Measurements from ENCODE around the gene CASK.

DNA sequence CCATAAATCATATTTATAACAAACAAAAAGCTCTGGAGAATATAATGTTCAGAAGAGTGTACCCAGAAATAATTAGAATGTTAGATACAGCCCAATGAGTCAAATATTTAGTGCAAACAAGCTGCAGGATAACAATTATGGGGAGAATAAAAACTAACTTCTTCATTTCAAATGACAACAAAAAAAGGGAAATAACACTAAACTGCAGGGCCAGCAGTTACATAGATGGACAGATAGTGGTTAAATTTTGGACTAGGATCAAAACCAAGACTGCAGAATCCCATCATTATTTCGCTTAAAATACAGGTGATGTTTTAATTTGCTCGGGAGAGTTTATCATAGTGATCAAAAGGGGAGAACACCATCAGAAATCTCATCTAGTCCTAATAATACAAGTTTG, 235.2 kb downstream of the CASK start:
- TF ChIP-seq, protein P1, sequence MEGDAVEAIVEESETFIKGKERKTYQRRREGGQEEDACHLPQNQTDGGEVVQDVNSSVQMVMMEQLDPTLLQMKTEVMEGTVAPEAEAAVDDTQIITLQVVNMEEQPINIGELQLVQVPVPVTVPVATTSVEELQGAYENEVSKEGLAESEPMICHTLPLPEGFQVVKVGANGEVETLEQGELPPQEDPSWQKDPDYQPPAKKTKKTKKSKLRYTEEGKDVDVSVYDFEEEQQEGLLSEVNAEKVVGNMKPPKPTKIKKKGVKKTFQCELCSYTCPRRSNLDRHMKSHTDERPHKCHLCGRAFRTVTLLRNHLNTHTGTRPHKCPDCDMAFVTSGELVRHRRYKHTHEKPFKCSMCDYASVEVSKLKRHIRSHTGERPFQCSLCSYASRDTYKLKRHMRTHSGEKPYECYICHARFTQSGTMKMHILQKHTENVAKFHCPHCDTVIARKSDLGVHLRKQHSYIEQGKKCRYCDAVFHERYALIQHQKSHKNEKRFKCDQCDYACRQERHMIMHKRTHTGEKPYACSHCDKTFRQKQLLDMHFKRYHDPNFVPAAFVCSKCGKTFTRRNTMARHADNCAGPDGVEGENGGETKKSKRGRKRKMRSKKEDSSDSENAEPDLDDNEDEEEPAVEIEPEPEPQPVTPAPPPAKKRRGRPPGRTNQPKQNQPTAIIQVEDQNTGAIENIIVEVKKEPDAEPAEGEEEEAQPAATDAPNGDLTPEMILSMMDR (IDR thresholded peaks at IDR 0.05; ENCODE audit: low read depth, low read length, missing input control) = no peak
- TF ChIP-seq RAD21 (IDR thresholded peaks at IDR 0.05) = no peak
- TF ChIP-seq, protein P2, sequence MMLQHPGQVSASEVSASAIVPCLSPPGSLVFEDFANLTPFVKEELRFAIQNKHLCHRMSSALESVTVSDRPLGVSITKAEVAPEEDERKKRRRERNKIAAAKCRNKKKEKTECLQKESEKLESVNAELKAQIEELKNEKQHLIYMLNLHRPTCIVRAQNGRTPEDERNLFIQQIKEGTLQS (IDR thresholded peaks at IDR 0.05) = no peak
- no peak for TF ChIP-seq TAF1 (conservative IDR thresholded peaks at IDR 0.05)
